HUES48 (cell line): ENCODE measurements around the gene ACSF3.

Source experiments
- H3K27ac ChIP-seq: one replicate; pipeline ENCODE4 v1.7.0; 2013; ENCODE audit warnings: low read depth, low read length, inconsistent platforms
- H3K27me3 ChIP-seq: 2 replicates; pipeline ENCODE4 v1.6.1; 2013; ENCODE audit warnings: mild to moderate bottlenecking, low read length; ENCODE audit not compliant: control insufficient read depth, insufficient read depth
- H3K36me3 ChIP-seq: 2 replicates; pipeline ENCODE4 v1.6.1; 2013; ENCODE audit warnings: low read length; ENCODE audit not compliant: control insufficient read depth, insufficient read depth
- H3K4me1 ChIP-seq: 2 replicates; pipeline ENCODE4 v1.6.1; 2013; ENCODE audit warnings: mild to moderate bottlenecking, low read length; ENCODE audit not compliant: control insufficient read depth, insufficient read depth
- H3K4me3 ChIP-seq: 2 replicates; pipeline ENCODE4 v1.5.1; 2013; ENCODE audit warnings: mild to moderate bottlenecking, low read depth, low read length
- H3K9ac ChIP-seq: 2 replicates; pipeline ENCODE4 v1.6.1; 2013; ENCODE audit warnings: mild to moderate bottlenecking, low read depth, low read length, moderate library complexity
- H3K9me3 ChIP-seq: 2 replicates; pipeline ENCODE4 v1.6.1; 2013; ENCODE audit warnings: low read length; ENCODE audit not compliant: control insufficient read depth, insufficient read depth

ACSF3 gene

GRCh38 chr16:89093602-89094251 is at the start of gene ACSF3:
Gene ACSF3, plus strand, starts transcription at chr16:89093852. Its CDS starts 6,830 bp downstream, at chr16:89100682.
- Histone ChIP-seq H3K27ac (no peak within 1 kb of the TSS), H3K9me3 (no peaks in the 10 kb centered on the region), H3K4me1 (peaks cover 26% of the 10 kb centered on the region)

GRCh38 chr16:89044418-89045180 is 49.1 kb upstream of the ACSF3 start:
- Histone ChIP-seq H3K4me1 (no peaks in the 10 kb centered on the region), H3K4me3 (no peak overlapping the region), H3K36me3 (no peaks in the 10 kb centered on the region), H3K27me3 (no peaks in the 10 kb centered on the region), H3K9ac (no peak overlapping the region), H3K9me3 (no peaks in the 10 kb centered on the region), H3K27ac (no peak overlapping the region)

More at GRCh38 chr16:89093602-89094251, at the start of gene ACSF3:
- H3K9ac ChIP-seq: peak within 1 kb of the TSS; percentile 62
- peaks cover 21% of the 10 kb centered on the region for H3K27me3 ChIP-seq
- 0 out of 2 replicates have a peak, but pooled peaks cover under 1% of the 10 kb centered on the region for H3K36me3 ChIP-seq
- H3K4me3 ChIP-seq: peak within 1 kb of the TSS; percentile 87

GRCh38 chr16:89045181-89045815 is 48.4 kb upstream of the ACSF3 start:
- Histone ChIP-seq H3K27ac (no peak overlapping the region), H3K9me3 (no peaks in the 10 kb centered on the region), H3K36me3 (no peaks in the 10 kb centered on the region), H3K4me3 (no peak overlapping the region), H3K9ac (no peak overlapping the region), H3K4me1 (no peaks in the 10 kb centered on the region), H3K27me3 (no peaks in the 10 kb centered on the region)

GRCh38 chr16:89045881-89046280 is 47.8 kb upstream of the ACSF3 start:
- no peaks in the 10 kb centered on the region for H3K4me1 ChIP-seq
- no peaks in the 10 kb centered on the region for H3K27me3 ChIP-seq
- H3K27ac ChIP-seq: no peak overlapping the region
- H3K9ac ChIP-seq: no peak overlapping the region
- no peaks in the 10 kb centered on the region for H3K36me3 ChIP-seq
- H3K4me3 ChIP-seq: no peak overlapping the region
- H3K9me3 ChIP-seq: no peaks in the 10 kb centered on the region

- H3K36me3 ChIP-seq: no peaks in the 10 kb centered on the region
- H3K4me1 ChIP-seq: no peaks in the 10 kb centered on the region
- no peaks in the 10 kb centered on the region for H3K9me3 ChIP-seq
- H3K27me3 ChIP-seq: no peaks in the 10 kb centered on the region
- H3K4me3 ChIP-seq: no peak overlapping the region
- H3K27ac ChIP-seq: no peak overlapping the region
- no peak overlapping the region for H3K9ac ChIP-seq
These were observed 47.2 kb upstream of the ACSF3 start for GRCh38 chr16:89046491-89046890.

GRCh38 chr16:89047331-89048089 is 46.1 kb upstream of the ACSF3 start:
- H3K27me3 ChIP-seq: no peaks in the 10 kb centered on the region
- H3K4me3 ChIP-seq: no peak overlapping the region
- no peaks in the 10 kb centered on the region for H3K36me3 ChIP-seq
- no peaks in the 10 kb centered on the region for H3K9me3 ChIP-seq
- H3K4me1 ChIP-seq: no peaks in the 10 kb centered on the region
- no peak overlapping the region for H3K27ac ChIP-seq
- no peak overlapping the region for H3K9ac ChIP-seq

- Histone ChIP-seq H3K9ac (no peak overlapping the region), H3K27me3 (no peaks in the 10 kb centered on the region), H3K36me3 (no peaks in the 10 kb centered on the region), H3K9me3 (no peaks in the 10 kb centered on the region), H3K4me3 (no peak overlapping the region), H3K4me1 (no peaks in the 10 kb centered on the region), H3K27ac (no peak overlapping the region)
These were observed 45.4 kb upstream of the ACSF3 start for GRCh38 chr16:89048090-89048725.

GRCh38 chr16:89048871-89049422 is 44.7 kb upstream of the ACSF3 start:
- no peaks in the 10 kb centered on the region for H3K4me1 ChIP-seq
- H3K27ac ChIP-seq: no peak overlapping the region
- no peaks in the 10 kb centered on the region for H3K36me3 ChIP-seq
- no peaks in the 10 kb centered on the region for H3K9me3 ChIP-seq
- no peak overlapping the region for H3K4me3 ChIP-seq
- H3K27me3 ChIP-seq: no peaks in the 10 kb centered on the region
- no peak overlapping the region for H3K9ac ChIP-seq

- Histone ChIP-seq H3K27me3 (no peaks in the 10 kb centered on the region), H3K4me1 (no peaks in the 10 kb centered on the region), H3K27ac (no peak overlapping the region), H3K36me3 (no peaks in the 10 kb centered on the region), H3K9me3 (no peaks in the 10 kb centered on the region), H3K9ac (no peak overlapping the region), H3K4me3 (no peak overlapping the region)
These were observed 44.1 kb upstream of the ACSF3 start for GRCh38 chr16:89049484-89050118.
